ENCODE measurements around the gene ITPR2.

GRCh38 chr12:26334621-26335124 lies 498.3 kb downstream of the ITPR2 start:
- TF ChIP-seq TP53 (CRISPR knock-in tag; IDR thresholded peaks at IDR 0.05) (no peak), SMC3 (IDR thresholded peaks at IDR 0.05) (no peak), CTCF (IDR thresholded peaks at IDR 0.05) (no peak), MAZ (IDR thresholded peaks at IDR 0.05; ENCODE audit: borderline replicate concordance, low read depth, low read length) (no peak), ESRRA (IDR thresholded peaks at IDR 0.05; ENCODE audit: borderline replicate concordance, low read length) (no peak), ZSCAN20 (CRISPR knock-in tag; IDR thresholded peaks at IDR 0.05) (no peak), POLR2A (IDR thresholded peaks at IDR 0.05; ENCODE audit: low read length) (no peak), EP300 (IDR thresholded peaks at IDR 0.05) (no peak), FOSL2 (IDR thresholded peaks at IDR 0.05) (no peak), FOSL2 (CRISPR knock-in tag; IDR thresholded peaks at IDR 0.05) (no peak), BCL3 (IDR thresholded peaks at IDR 0.05) (no peak), RAD21 (conservative IDR thresholded peaks at IDR 0.05 in 1 of 2, IDR thresholded peaks at IDR 0.05 in 1 of 2) (no peak), E2F6 (IDR thresholded peaks at IDR 0.05; ENCODE audit: borderline replicate concordance, low read depth) (no peak), ZFP36 (IDR thresholded peaks at IDR 0.05; ENCODE audit: borderline replicate concordance, partially characterized antibody) (no peak)
- TF ChIP-seq, protein P1, sequence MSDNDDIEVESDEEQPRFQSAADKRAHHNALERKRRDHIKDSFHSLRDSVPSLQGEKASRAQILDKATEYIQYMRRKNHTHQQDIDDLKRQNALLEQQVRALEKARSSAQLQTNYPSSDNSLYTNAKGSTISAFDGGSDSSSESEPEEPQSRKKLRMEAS (IDR thresholded peaks at IDR 0.05): no peak

Measured in A549 (cell line).